GM20000 (cell line): Measurements from ENCODE around the gene XIAP.
A peak's percentile ranks its signal among the peaks of the same experiment; 100 is the strongest.
"Not testable (repeated sequence)": the region's sequence is repeated elsewhere in the genome, so short reads cannot be mapped to it uniquely, and the experiment has no call there.

Experiments used
- DNase-seq: peaks from one replicate; pipeline ENCODE4 v3.0.0; 2012; ENCODE audit warnings: low spot score
- CTCF ChIP-seq: IDR thresholded peaks from 2 replicates; pipeline ENCODE4 v1.5.1; 2012; ENCODE audit warnings: mild to moderate bottlenecking, control low read depth; ENCODE audit errors: extremely low read depth, missing control alignments

The XIAP gene

GRCh38 chrX:123859846-123860838, at the start of gene XIAP:
Gene XIAP, plus strand, starts transcription at chrX:123860053. Its CDS starts 25,610 bp downstream, at chrX:123885663.
- no peak for TF ChIP-seq CTCF
- peak; percentile 87 for DNase-seq

DNA sequence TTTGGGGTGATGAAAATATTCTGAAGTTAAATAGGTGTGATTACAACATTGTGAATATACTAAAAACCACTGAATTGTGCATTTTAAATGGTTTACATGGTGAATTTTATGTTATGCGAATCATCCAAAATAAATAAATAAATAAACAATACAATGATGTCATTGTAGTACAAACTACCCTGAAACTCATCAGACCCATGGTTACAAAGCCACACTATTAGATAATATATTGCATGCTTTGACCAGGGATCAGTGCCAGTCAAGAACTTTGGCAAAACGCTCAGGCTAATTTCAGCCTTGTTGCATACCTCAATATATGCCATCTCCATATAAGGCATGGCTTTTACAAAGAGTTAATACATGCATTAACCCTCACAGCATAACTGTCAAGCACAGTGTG, 45.5 kb upstream of the XIAP start:
- DNase-seq: no peak
- no peak for TF ChIP-seq CTCF

DNA sequence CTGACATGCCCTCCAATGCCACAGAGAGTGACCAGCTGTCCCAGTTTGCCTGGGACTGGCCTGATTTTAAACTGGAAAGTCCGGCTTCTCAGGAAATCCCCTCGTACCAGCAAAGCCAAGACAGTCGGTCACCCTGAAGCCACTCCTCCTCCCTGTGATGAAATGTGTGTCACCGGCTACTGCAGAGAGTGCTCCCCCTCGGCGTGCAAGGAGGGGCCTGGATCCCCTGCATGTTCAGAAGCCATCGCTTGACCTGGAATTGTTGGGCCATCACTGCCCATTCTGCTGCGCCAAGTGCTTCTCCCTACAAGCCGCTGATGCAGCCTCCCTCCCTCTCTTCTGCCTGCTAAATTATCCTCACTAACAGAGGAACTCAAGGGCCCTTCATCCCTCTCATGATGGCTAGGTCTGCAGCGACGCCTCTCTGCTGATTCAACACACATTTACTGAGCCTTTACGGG, 44.9 kb upstream of the XIAP start:
- DNase-seq: not testable (repeated sequence)

GRCh38 chrX:123817288-123817894, 42.5 kb upstream of the XIAP start:
- no peak for DNase-seq
- TF ChIP-seq CTCF: no peak

GRCh38 chrX:123818243-123818642, 41.6 kb upstream of the XIAP start:
- no peak for TF ChIP-seq CTCF
- DNase-seq: no peak

DNA sequence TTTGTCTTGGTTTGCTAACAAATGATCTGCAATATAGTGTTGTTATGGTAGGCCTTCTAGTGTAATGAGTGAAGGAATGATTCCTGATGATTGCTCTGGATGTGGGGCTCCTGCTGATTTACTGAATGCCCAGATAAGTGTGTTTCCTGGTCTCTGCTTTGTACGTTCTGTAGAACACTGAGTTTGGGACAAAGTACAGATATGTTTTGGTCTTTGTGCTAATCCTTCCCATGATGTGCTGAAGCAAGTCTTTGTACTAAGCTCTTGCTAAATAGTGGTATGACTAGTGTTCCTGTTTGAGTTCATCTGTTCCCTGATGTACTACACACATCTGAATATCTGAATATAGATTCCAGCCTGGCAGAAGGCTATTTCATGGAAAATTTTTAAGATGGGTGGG, 36.9 kb upstream of the XIAP start:
- no peak for TF ChIP-seq CTCF
- no peak for DNase-seq

- no peak for TF ChIP-seq CTCF
These were observed 29.5 kb upstream of the XIAP start for GRCh38 chrX:123830309-123830708.

More at GRCh38 chrX:123830309-123830708, 29.5 kb upstream of the XIAP start:
- DNase-seq: peak; percentile 30
